ENCODE data around the gene BRD3OS. TPM values are rescaled to one million over a fixed set of nuclear protein-coding genes. Genes with fewer than 3 reads are reported as not detected.

Gene BRD3OS
- total and polyA plus RNA-seq, 2 of the 13 experiments (the other 11 are each of a cell fraction or from before 2014, with no cell fraction given): 4.9 to 5.7 TPM

- no peak for TF ChIP-seq ZNF784 (CRISPR knock-in tag; IDR thresholded peaks at IDR 0.05; ENCODE audit: borderline replicate concordance)
- TF ChIP-seq TOPORS (CRISPR knock-in tag; IDR thresholded peaks at IDR 0.05): peak; percentile 39; the same call in 1 of the 2 replicates
- peak; percentile 53; the same call in 1 of the 2 replicates for TF ChIP-seq HIVEP1 (CRISPR knock-in tag; IDR thresholded peaks at IDR 0.05)
- TF ChIP-seq ATAD3A (CRISPR knock-in tag; IDR thresholded peaks at IDR 0.05): no peak
- peak; percentile 65; the same call in 1 of the 2 replicates for TF ChIP-seq ZSCAN29 (CRISPR knock-in tag; conservative IDR thresholded peaks at IDR 0.05)
- TF ChIP-seq ZBTB42 (CRISPR knock-in tag; IDR thresholded peaks at IDR 0.05): no peak
- TF ChIP-seq U2AF1 (optimal IDR thresholded peaks at IDR 0.05; ENCODE audit: low read depth, low read length): no peak
- TF ChIP-seq PHF20 (CRISPR knock-in tag; IDR thresholded peaks at IDR 0.05): peak; percentile 29; the same call in 1 of the 2 replicates
- TF ChIP-seq ZNF713 (CRISPR knock-in tag; IDR thresholded peaks at IDR 0.05): 0 out of 2 replicates have a peak, but pooled peaks have one; percentile 78
- peak; percentile 76; the same call in 1 of the 2 replicates for TF ChIP-seq ZMYM2 (CRISPR knock-in tag; IDR thresholded peaks at IDR 0.05)
- TF ChIP-seq ZNF75D (CRISPR knock-in tag; IDR thresholded peaks at IDR 0.05; ENCODE audit: borderline replicate concordance): no peak
- TF ChIP-seq NFYC (CRISPR knock-in tag; IDR thresholded peaks at IDR 0.05): no peak
- TF ChIP-seq ZNF792 (CRISPR knock-in tag; IDR thresholded peaks at IDR 0.05): peak; percentile 38; the same call in 1 of the 2 replicates
- TF ChIP-seq MYNN (CRISPR knock-in tag; IDR thresholded peaks at IDR 0.05; ENCODE audit: low read depth): no peak
- peak; percentile 73 for TF ChIP-seq ZNF263 (CRISPR knock-in tag; IDR thresholded peaks at IDR 0.05)
- peak; percentile 54; the same call in 1 of the 2 replicates for TF ChIP-seq SIN3A (IDR thresholded peaks at IDR 0.05; ENCODE audit: borderline replicate concordance, low read depth, low read length)
- TF ChIP-seq TARDBP (CRISPR knock-in tag; IDR thresholded peaks at IDR 0.05): peak; percentile 87
- peak; percentile 50 for TF ChIP-seq HNF4A (CRISPR knock-in tag; IDR thresholded peaks at IDR 0.05)
- no peak for TF ChIP-seq ZNF33A (CRISPR knock-in tag; IDR thresholded peaks at IDR 0.05; ENCODE audit: borderline replicate concordance)
- TF ChIP-seq ETV5 (CRISPR knock-in tag; IDR thresholded peaks at IDR 0.05; ENCODE audit: borderline replicate concordance): no peak; the same call in 1 of the 2 replicates
- TF ChIP-seq KDM3A (CRISPR knock-in tag; IDR thresholded peaks at IDR 0.05; ENCODE audit: low read depth): peak; percentile 39; the same call in 1 of the 2 replicates
- 0 out of 2 replicates have a peak, but pooled peaks have one; percentile 55 for TF ChIP-seq ZNF343 (CRISPR knock-in tag; IDR thresholded peaks at IDR 0.05)
- TF ChIP-seq MLX (CRISPR knock-in tag; IDR thresholded peaks at IDR 0.05): peak; percentile 94
- TF ChIP-seq, protein P1, sequence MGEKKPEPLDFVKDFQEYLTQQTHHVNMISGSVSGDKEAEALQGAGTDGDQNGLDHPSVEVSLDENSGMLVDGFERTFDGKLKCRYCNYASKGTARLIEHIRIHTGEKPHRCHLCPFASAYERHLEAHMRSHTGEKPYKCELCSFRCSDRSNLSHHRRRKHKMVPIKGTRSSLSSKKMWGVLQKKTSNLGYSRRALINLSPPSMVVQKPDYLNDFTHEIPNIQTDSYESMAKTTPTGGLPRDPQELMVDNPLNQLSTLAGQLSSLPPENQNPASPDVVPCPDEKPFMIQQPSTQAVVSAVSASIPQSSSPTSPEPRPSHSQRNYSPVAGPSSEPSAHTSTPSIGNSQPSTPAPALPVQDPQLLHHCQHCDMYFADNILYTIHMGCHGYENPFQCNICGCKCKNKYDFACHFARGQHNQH (CRISPR knock-in tag; IDR thresholded peaks at IDR 0.05): peak; percentile 70; the same call in 1 of the 2 replicates
- TF ChIP-seq AKAP8 (CRISPR knock-in tag; IDR thresholded peaks at IDR 0.05): peak; percentile 88
- TF ChIP-seq, protein P2, sequence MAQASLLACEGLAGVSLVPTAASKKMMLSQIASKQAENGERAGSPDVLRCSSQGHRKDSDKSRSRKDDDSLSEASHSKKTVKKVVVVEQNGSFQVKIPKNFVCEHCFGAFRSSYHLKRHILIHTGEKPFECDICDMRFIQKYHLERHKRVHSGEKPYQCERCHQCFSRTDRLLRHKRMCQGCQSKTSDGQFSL (CRISPR knock-in tag; IDR thresholded peaks at IDR 0.05): peak; percentile 72; the same call in 1 of the 2 replicates
- peak; percentile 93 for TF ChIP-seq ZNF430 (CRISPR knock-in tag; IDR thresholded peaks at IDR 0.05)
- no peak; the same call in 1 of the 2 replicates for TF ChIP-seq ZNF616 (CRISPR knock-in tag; IDR thresholded peaks at IDR 0.05; ENCODE audit: low read depth)
- no peak for TF ChIP-seq ZNF564 (CRISPR knock-in tag; IDR thresholded peaks at IDR 0.05)
Measured at GRCh38 chr9:134057751-134058701, 32.7 kb downstream of the BRD3OS start (continued).
